Measurements from ENCODE around the gene ZNF723. TPM values are rescaled to one million over a fixed set of nuclear protein-coding genes. Genes with fewer than 3 reads are reported as not detected.
A peak's percentile ranks its signal among the peaks of the same experiment; 100 is the strongest.
"Not testable (repeated sequence)": the region's sequence is repeated elsewhere in the genome, so short reads cannot be mapped to it uniquely, and the experiment has no call there.

Gene ZNF723
- total and polyA plus RNA-seq, 12 donors = not detected

- Histone ChIP-seq H3K4me1 (peaks cover 0 to 4% (median 0%) of the 10 kb centered on the region in 9 donors), H3K27ac (no peak overlapping the region), H3K9me3 (peaks cover 0 to 92% (median 0%) of the 10 kb centered on the region in 11 donors), H3K27me3 (peaks cover 14 to 43% (median 34%) of the 10 kb centered on the region in 7 donors), H3K4me3 (no peak overlapping the region), H3K36me3 (no peaks in the 10 kb centered on the region)
- no peak for TF ChIP-seq CTCF (IDR thresholded peaks at IDR 0.05)
- DNase-seq (no peak), ATAC-seq (no peak)
- intact Hi-C loops (cut with DNase I) = no loop called here
- 13 to 20% methylated on average over 11 of the region's 11 CpGs for WGBS, 2 donors
Observed at GRCh38 chr19:22806418-22806817, 25.7 kb upstream of the ZNF723 start.

DNA sequence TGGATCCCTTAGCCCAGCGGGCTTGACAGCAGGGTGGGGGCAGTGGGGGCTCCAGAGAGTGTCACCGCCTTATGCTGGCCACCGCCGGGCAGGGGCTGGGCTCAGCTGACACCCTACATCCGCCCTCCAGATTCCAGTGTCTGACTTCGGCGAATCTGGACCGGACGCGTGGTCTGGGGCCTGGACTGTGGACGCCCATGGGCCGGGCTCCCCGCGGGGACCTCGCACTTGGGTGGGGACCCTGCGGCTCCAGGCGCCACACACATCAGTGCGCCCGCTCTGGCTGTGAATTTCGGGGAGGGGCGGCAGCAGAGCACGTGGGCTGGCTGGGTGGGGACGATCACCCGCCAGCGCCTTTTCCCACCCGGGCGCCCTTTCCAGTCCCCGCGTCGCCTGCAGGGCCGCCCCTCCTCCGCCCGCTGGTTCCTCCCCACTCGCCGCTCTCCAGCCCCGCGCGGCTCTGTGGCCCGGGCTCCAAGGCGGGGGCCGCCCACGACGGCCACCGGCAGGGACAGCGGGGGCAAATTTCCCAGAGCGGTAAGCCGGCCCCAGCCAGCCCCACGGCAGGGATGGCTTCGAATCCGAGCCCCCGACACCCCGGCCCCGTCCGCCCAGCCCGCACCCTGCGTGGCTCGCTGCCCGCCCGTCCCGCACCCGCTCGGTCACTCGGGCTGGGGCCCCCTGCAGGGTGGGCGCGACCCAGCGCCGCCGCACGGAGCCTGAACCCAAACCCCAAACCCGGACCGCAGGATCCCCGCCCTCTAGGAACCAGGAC, 24.8 kb upstream of the ZNF723 start:
- ATAC-seq (peak in 2 of 8 donors; percentile 12 to 17), DNase-seq (no peak)
- no peak for TF ChIP-seq CTCF (IDR thresholded peaks at IDR 0.05)
- Histone ChIP-seq H3K4me3 (peak overlapping the region in 6 of 10 donors; percentile 5 to 27 (median 12)), H3K27ac (no peak overlapping the region), H3K27me3 (peaks cover 14 to 43% (median 34%) of the 10 kb centered on the region in 7 donors), H3K9me3 (peaks cover 0 to 89% (median 0%) of the 10 kb centered on the region in 11 donors), H3K4me1 (peaks cover 0 to 4% (median 0%) of the 10 kb centered on the region in 9 donors), H3K36me3 (no peaks in the 10 kb centered on the region)
- WGBS, 2 donors = 3 to 4% methylated on average over 58 to 72 of the region's 72 CpGs
- intact Hi-C loops (cut with DNase I) = no loop called here

DNA sequence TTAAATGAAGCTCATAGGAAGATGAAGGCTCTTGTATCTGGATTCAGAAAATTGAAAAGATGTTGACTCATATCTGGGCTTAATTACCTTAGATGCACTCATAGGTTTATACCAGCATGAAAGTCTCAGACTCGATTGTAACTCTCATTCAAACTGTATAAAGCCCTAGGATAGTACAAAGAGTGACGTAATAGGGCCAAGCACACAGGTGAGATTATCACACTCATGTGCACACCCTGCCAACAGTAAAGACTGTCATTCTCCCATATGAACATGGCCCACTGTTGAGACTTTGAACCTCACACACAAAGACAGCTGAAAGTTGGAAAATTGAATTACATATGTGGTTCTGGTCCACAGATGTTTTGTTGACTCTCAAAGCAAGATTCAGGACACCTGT, 18.0 kb upstream of the ZNF723 start:
- DNase-seq (no peak), ATAC-seq (no peak)
- no peak for TF ChIP-seq CTCF (IDR thresholded peaks at IDR 0.05)
- Histone ChIP-seq H3K4me3 (no peak overlapping the region), H3K4me1 (no peaks in the 10 kb centered on the region), H3K9me3 (peaks cover 0 to 78% (median 0%) of the 10 kb centered on the region in 11 donors), H3K27ac (no peak overlapping the region), H3K36me3 (no peaks in the 10 kb centered on the region), H3K27me3 (peaks cover 0 to 10% (median 0%) of the 10 kb centered on the region in 7 donors)
- WGBS, 2 donors = 72 to 81% methylated on average over 2 of the region's 2 CpGs
- intact Hi-C loops (cut with DNase I) = no loop called here

GRCh38 chr19:22831211-22831610, 880 bp upstream of the ZNF723 start:
- intact Hi-C loops (cut with DNase I) = no loop called here
- peaks cover 0 to 96% (median 0%) of the 10 kb centered on the region in 11 donors for H3K9me3 ChIP-seq
- no peak overlapping the region for H3K27ac ChIP-seq
- H3K36me3 ChIP-seq = no peaks in the 10 kb centered on the region
- H3K4me1 ChIP-seq = no peaks in the 10 kb centered on the region
- no peak overlapping the region for H3K4me3 ChIP-seq
- no peak for ATAC-seq
- WGBS, 2 donors = 93 to 95% methylated on average over 11 of the region's 11 CpGs
- H3K27me3 ChIP-seq = peaks cover 0 to 10% (median 0%) of the 10 kb centered on the region in 7 donors
- DNase-seq = no peak
- no peak for TF ChIP-seq CTCF (IDR thresholded peaks at IDR 0.05)

DNA sequence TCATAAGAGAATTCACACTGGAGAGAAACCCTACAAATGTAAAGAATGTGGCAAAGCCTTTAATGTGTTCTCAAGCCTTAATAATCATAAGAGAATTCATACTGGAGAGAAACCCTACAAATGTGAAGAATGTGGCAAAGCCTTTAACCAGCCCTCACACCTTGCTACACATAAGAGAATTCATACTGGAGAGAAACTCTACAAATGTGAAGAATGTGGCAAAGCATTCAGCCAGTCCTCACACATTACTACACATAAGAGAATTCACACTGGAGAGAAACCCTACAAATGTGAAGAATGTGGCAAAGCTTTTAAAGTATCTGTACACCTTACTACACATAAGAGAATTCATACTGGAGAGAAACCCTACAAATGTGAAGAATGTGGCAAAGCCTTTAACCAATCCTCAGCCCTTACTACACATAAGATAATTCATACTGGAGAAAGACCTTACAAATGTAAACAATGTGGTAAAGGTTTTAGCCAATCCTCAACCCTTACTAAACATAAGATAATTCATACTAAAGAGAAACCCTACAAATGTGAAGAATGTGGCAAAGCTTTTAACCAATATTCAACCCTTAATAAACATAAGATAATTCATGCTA, 25.7 kb downstream of the ZNF723 start:
- H3K27ac ChIP-seq; ATAC-seq; H3K4me3 ChIP-seq; intact Hi-C loops (cut with DNase I); H3K27me3 ChIP-seq; DNase-seq; H3K4me1 ChIP-seq; H3K36me3 ChIP-seq: not testable (repeated sequence)
- peaks cover 3 to 97% (median 67%) of the 10 kb centered on the region in 11 donors for H3K9me3 ChIP-seq
